Parathyroid adenoma (tissue), 2 donors: ENCODE measurements around the gene FAT2.

ENCODE experiments used
- H2AFZ ChIP-seq: fragments of 300-600 bp; sonication (generic); one replicate; pipeline ENCODE4 v1.7.0; 2017; ENCODE audit warnings: antibody characterized with exemption, mild to moderate bottlenecking
- H3K27ac ChIP-seq: fragments of 300-600 bp; sonication (generic); one replicate; pipeline ENCODE4 v1.7.0; 2017
- H3K27me3 ChIP-seq: fragments of 300-600 bp; sonication (generic); one replicate; pipeline ENCODE4 v1.7.0; 2017; ENCODE audit warnings: low read length; ENCODE audit not compliant: control insufficient read depth, insufficient read depth
- H3K36me3 ChIP-seq: fragments of 300-600 bp; sonication (generic); one replicate; pipeline ENCODE4 v1.7.0; 2017; ENCODE audit warnings: low read length; ENCODE audit not compliant: control insufficient read depth, insufficient read depth
- H3K4me1 ChIP-seq: fragments of 300-600 bp; sonication (generic); one replicate; pipeline ENCODE4 v1.7.0; 2017; ENCODE audit warnings: control low read depth
- H3K4me2 ChIP-seq: fragments of 300-600 bp; sonication (generic); one replicate; pipeline ENCODE4 v1.7.0; 2017; ENCODE audit warnings: low read length
- H3K4me3 ChIP-seq: fragments of 300-600 bp; sonication (generic); one replicate; pipeline ENCODE4 v1.7.0; 2017; ENCODE audit warnings: low read depth, low read length
- H3K79me2 ChIP-seq: fragments of 300-600 bp; sonication (generic); one replicate; pipeline ENCODE4 v1.7.0; 2017; ENCODE audit warnings: control low read depth
- H3K9ac ChIP-seq: fragments of 300-600 bp; sonication (generic); one replicate; pipeline ENCODE4 v1.7.0; 2017; ENCODE audit warnings: mild to moderate bottlenecking
- H3K9me3 ChIP-seq: fragments of 300-600 bp; sonication (generic); one replicate; pipeline ENCODE4 v1.7.0; 2017; ENCODE audit warnings: low read length; ENCODE audit not compliant: control insufficient read depth
- TF ChIP-seq, protein P1 (sequence below): fragments of 300-600 bp; sonication (generic); IDR thresholded peaks from one replicate; pipeline ENCODE4 v1.7.0; 2017; ENCODE audit warnings: antibody characterized with exemption, mild to moderate bottlenecking
- donor health status: primary hyperparathyroidism.

Gene FAT2

DNA sequence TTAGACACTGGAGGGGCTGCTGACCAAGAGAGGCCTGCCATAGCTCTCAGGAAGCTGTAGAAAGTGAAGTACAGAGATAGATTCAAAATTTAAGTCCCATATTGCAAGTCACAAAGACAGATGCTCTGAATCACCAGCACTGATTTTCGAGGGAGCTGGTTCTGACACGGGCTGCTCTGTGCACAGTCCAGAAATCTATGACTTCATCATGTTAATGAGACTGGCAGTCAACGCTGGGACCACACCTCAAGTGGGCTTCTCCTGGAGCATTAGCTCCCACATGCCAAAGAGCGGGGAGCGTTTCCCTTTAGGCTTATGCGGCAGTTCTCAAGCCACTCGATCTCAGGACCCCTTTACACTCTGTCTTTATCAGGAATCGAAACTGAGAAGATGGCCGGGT, 34.2 kb upstream of the FAT2 start:
- Histone ChIP-seq H3K36me3 (no peaks in the 10 kb centered on the region), H3K4me2 (no peak overlapping the region), H3K79me2 (no peaks in the 10 kb centered on the region), H3K27ac (no peak overlapping the region), H3K27me3 (no peaks in the 10 kb centered on the region), H3K4me3 (no peak overlapping the region), H3K9ac (no peak overlapping the region), H3K9me3 (no peaks in the 10 kb centered on the region), H3K4me1 (no peaks in the 10 kb centered on the region), H2AFZ (no peak overlapping the region)
- TF ChIP-seq, protein P1, sequence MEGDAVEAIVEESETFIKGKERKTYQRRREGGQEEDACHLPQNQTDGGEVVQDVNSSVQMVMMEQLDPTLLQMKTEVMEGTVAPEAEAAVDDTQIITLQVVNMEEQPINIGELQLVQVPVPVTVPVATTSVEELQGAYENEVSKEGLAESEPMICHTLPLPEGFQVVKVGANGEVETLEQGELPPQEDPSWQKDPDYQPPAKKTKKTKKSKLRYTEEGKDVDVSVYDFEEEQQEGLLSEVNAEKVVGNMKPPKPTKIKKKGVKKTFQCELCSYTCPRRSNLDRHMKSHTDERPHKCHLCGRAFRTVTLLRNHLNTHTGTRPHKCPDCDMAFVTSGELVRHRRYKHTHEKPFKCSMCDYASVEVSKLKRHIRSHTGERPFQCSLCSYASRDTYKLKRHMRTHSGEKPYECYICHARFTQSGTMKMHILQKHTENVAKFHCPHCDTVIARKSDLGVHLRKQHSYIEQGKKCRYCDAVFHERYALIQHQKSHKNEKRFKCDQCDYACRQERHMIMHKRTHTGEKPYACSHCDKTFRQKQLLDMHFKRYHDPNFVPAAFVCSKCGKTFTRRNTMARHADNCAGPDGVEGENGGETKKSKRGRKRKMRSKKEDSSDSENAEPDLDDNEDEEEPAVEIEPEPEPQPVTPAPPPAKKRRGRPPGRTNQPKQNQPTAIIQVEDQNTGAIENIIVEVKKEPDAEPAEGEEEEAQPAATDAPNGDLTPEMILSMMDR, result no peak

DNA sequence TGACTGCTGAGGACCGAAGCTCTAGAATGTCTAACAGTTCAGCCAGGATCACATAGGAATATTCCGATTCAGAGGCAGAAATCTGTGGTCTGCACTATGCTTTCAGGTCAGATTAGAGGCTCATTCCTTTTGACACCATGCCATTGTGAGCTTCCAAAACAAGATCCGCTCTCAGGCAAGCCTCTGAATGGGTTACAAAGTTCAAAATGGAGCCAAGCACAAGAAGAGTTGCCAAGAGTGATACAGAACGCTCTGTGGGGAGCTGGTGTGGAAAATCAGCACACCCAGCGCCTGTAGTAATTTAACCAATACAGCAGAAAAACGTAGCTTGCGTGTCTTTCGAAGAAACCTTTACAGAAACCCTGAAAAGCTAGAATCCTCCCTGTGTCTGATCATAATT, 33.3 kb upstream of the FAT2 start:
- Histone ChIP-seq H3K27me3 (no peaks in the 10 kb centered on the region), H2AFZ (no peak overlapping the region), H3K4me2 (no peak overlapping the region), H3K9ac (no peak overlapping the region), H3K79me2 (no peaks in the 10 kb centered on the region), H3K36me3 (no peaks in the 10 kb centered on the region), H3K4me1 (no peaks in the 10 kb centered on the region), H3K9me3 (no peaks in the 10 kb centered on the region), H3K27ac (no peak overlapping the region), H3K4me3 (no peak overlapping the region)
- TF ChIP-seq, protein P1, result no peak

DNA sequence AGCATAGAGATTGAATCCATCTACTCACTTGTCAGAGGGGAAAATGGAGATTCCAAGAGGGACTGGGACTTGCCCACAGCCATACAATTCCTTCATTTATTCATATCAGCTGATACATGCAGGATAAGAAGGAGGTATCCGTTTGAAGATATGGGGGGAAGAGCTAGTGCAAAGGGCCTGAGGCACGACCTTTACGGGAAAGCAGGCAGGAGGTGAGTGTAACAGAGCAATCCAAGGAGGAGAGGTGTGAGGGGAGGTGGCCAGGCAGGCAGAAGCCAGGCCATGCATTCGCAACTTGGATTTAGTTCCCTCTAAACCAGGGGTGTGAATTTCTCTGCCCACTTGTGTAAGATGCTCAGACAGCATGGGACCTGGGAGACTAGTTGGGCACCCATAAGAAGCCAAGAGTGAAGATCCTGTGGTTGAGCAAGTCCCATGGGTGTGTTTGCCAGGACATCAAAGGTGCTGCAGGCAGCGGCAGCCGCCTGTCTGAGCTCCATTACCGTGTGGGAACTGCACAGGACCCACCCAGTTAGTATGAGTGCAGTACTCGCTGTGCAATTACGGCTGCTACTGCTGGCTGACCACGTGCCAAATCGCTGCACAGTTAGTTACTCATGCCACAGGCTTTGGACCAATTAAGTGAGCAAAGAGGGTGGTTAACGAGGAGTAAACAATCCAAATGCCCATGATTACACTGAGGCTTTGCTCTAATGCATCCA, 31.4 kb upstream of the FAT2 start:
- H3K9me3 ChIP-seq, result no peaks in the 10 kb centered on the region
- H3K9ac ChIP-seq, result no peak overlapping the region
- H3K27me3 ChIP-seq, result no peaks in the 10 kb centered on the region
- TF ChIP-seq, protein P1, result no peak
- no peak overlapping the region for H2AFZ ChIP-seq
- no peaks in the 10 kb centered on the region for H3K4me1 ChIP-seq
- H3K36me3 ChIP-seq, result no peaks in the 10 kb centered on the region
- no peak overlapping the region for H3K4me2 ChIP-seq
- H3K79me2 ChIP-seq, result no peaks in the 10 kb centered on the region
- H3K4me3 ChIP-seq, result no peak overlapping the region
- H3K27ac ChIP-seq, result no peak overlapping the region

GRCh38 chr5:151620461-151620840, 29.3 kb upstream of the FAT2 start:
- H3K27ac ChIP-seq, result no peak overlapping the region
- no peak overlapping the region for H2AFZ ChIP-seq
- H3K4me2 ChIP-seq, result no peak overlapping the region
- H3K36me3 ChIP-seq, result no peaks in the 10 kb centered on the region
- H3K9me3 ChIP-seq, result no peaks in the 10 kb centered on the region
- H3K4me3 ChIP-seq, result no peak overlapping the region
- H3K79me2 ChIP-seq, result no peaks in the 10 kb centered on the region
- no peaks in the 10 kb centered on the region for H3K27me3 ChIP-seq
- TF ChIP-seq, protein P1, result no peak
- no peak overlapping the region for H3K9ac ChIP-seq
- H3K4me1 ChIP-seq, result no peaks in the 10 kb centered on the region

DNA sequence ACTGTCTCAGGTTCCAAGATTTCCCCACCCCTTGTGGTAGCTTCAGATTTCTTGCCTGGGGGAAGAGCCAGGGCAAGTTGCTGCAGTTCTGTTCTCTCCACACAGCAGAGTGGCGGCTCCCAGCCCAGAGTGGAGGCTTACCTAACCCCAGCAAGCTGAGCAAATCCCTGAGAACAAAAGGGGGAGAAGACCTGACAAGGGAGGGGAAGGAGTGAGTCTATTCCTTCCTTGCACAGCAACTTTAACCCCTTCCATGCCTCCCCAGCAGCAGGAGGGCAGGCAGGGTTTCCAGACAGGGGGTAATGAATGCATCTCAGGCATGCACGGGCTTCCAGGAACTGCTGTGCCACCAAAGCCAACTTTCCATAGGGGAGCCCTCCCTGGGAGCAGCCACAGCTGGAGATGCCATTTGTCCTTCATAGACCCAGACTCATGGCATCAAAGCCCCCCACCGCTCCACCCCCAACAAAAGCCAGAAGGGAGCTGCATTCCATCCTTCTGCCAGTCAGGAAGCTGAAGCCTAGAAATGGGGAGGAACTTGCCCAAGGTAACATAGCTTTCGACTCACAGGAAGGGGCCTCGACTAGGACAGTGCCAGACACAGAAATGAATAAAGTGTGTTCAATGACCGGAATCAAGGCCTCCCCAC, 28.8 kb upstream of the FAT2 start:
- Histone ChIP-seq H3K79me2 (no peaks in the 10 kb centered on the region), H3K27ac (no peak overlapping the region)
- TF ChIP-seq, protein P1, result no peak

More for the DNA sequence above, 28.8 kb upstream of the FAT2 start:
- Histone ChIP-seq H2AFZ (no peak overlapping the region), H3K9me3 (no peaks in the 10 kb centered on the region), H3K4me1 (no peaks in the 10 kb centered on the region), H3K4me2 (no peak overlapping the region), H3K9ac (no peak overlapping the region), H3K36me3 (no peaks in the 10 kb centered on the region), H3K4me3 (no peak overlapping the region), H3K27me3 (no peaks in the 10 kb centered on the region)
